K562 (cell line): Measurements from ENCODE around the gene SNX1. TPM values are rescaled to one million over a fixed set of nuclear protein-coding genes. Genes with fewer than 3 reads are reported as not detected.

ENCODE experiments used
- ATAC-seq: fragments of 200-7000 bp; cut with Tn5 transposase; 3 replicates; pipeline ENCODE4 v1.9.1; 2020; ENCODE audit warnings: moderate library complexity
- BruUV-seq: library from RNA; stranded (reverse); fragments of 400-500 nt; replicated peaks from 2 replicates; lab custom pipeline; 2021; lab: Mats Ljungman, UMichigan
- CTCF ChIA-PET: fragments of 300-600 bp; formaldehyde crosslinking; extraction: SDS; loops from one replicate; lab custom pipeline; 2021; ENCODE audit warnings: low intra/inter-chr PET ratio; lab: Yijun Ruan, JAX
- POLR2A ChIA-PET: fragments of 300-600, 350-650 bp; sonication (Branson Sonifier 250); formaldehyde crosslinking; extraction: SDS; loops from one replicate; lab custom pipeline; 2021; ENCODE audit warnings: antibody characterized with exemption, inconsistent platforms; lab: Yijun Ruan, JAX
- DNase-seq, 4 experiments: peaks; one replicate each; pipeline versions ENCODE4 v3.0.0 to v3.0.0-alpha.2; 2011 to 2018; ENCODE audit warnings: low spot score in 3 of 4, mixed read lengths in 3 of 4; ENCODE audit errors: extremely low read depth in 1 of 4
- FAIRE-seq: peaks from 2 replicates; lab custom pipeline; 2011; peaks lifted over from hg19 to GRCh38; lab: Jason Lieb, UNC
- H2AFZ ChIP-seq: 2 replicates; pipeline ENCODE4 v1.6.0; 2011; ENCODE audit warnings: low read depth, low read length, control low read depth, inconsistent platforms
- H3K27ac ChIP-seq: fragments of 200-600 bp; 3 replicates; pipeline ENCODE4 v1.8.0; 2011; ENCODE audit warnings: low read depth, mild to moderate bottlenecking, control low read depth, inconsistent platforms, low read length, moderate library complexity, mixed read lengths; ENCODE audit errors: extremely low read depth
- H3K27me3 ChIP-seq, 2 experiments: fragments of 300-600 bp in 1 of 2; 2 replicates in 1 of 2; 3 replicates in 1 of 2; pipeline versions ENCODE4 v1.6.0 to v1.8.0; 2011; ENCODE audit warnings: inconsistent platforms in 2 of 2, low read length in 2 of 2, mild to moderate bottlenecking in 1 of 2, mixed read lengths in 1 of 2, moderate library complexity in 1 of 2; ENCODE audit not compliant: control insufficient read depth in 2 of 2, insufficient read depth in 2 of 2
- H3K36me3 ChIP-seq: fragments of 300-600 bp; 3 replicates; pipeline ENCODE4 v1.8.0; 2011; ENCODE audit warnings: mild to moderate bottlenecking, low read length, inconsistent platforms; ENCODE audit not compliant: control insufficient read depth, insufficient read depth
- H3K4me1 ChIP-seq, 2 experiments: fragments of 200-600 bp in 1 of 2; replicated peaks in 1 of 2; 2 replicates in 1 of 2; 3 replicates in 1 of 2; pipeline versions ENCODE4 v1.5.1 to v1.8.0; 2011; ENCODE audit warnings: inconsistent platforms in 2 of 2, low read length in 2 of 2, mild to moderate bottlenecking in 1 of 2, mixed read lengths in 1 of 2, moderate library complexity in 1 of 2; ENCODE audit not compliant: control insufficient read depth in 2 of 2, insufficient read depth in 2 of 2
- H3K4me2 ChIP-seq: 2 replicates; pipeline ENCODE4 v1.6.1; 2011; ENCODE audit warnings: low read length, control low read depth, inconsistent platforms, mixed read lengths; ENCODE audit not compliant: insufficient read depth
- H3K4me3 ChIP-seq: fragments of 200-600 bp; sonication (generic), shearing (Covaris generic); 2 replicates; pipeline ENCODE4 v1.5.1; 2016; ENCODE audit warnings: control low read depth, inconsistent platforms
- H3K79me2 ChIP-seq: fragments of 200-600 bp; 3 replicates; pipeline ENCODE4 v1.8.0; 2011; ENCODE audit warnings: low read length, inconsistent platforms; ENCODE audit not compliant: control insufficient read depth, insufficient read depth
- H3K9ac ChIP-seq, 2 experiments: 2 replicates each; pipeline versions ENCODE4 v1.6.0 to v1.6.1; 2011; ENCODE audit warnings: low read depth in 2 of 2, low read length in 2 of 2, control low read depth in 1 of 2, inconsistent platforms in 1 of 2, mild to moderate bottlenecking in 1 of 2, mixed read lengths in 1 of 2; ENCODE audit not compliant: insufficient read depth in 1 of 2
- H3K9me1 ChIP-seq: one replicate; pipeline ENCODE4 v1.6.0; 2011; ENCODE audit warnings: inconsistent platforms, mild to moderate bottlenecking, low read length, moderate library complexity; ENCODE audit not compliant: control insufficient read depth, insufficient read depth
- H3K9me3 ChIP-seq: replicated peaks from 2 replicates; pipeline ENCODE4 v1.5.1; 2011; ENCODE audit warnings: low read depth, low read length, inconsistent platforms; ENCODE audit not compliant: control insufficient read depth, insufficient read depth
- H4K20me1 ChIP-seq: replicated peaks from 2 replicates; pipeline ENCODE4 v1.6.1; 2011; ENCODE audit warnings: low read length, inconsistent platforms, mixed read lengths; ENCODE audit not compliant: control insufficient read depth, insufficient read depth
- BDP1 ChIP-seq: IDR thresholded peaks from 3 replicates; pipeline ENCODE4 v1.6.1; 2011; ENCODE audit not compliant: insufficient read length, insufficient read depth
- BMI1 ChIP-seq: fragments of 150-350 bp; IDR thresholded peaks from 2 replicates; pipeline ENCODE4 v1.6.1; 2014; ENCODE audit warnings: low read length
- HNRNPL ChIP-seq: fragments of 200-400 bp; formaldehyde crosslinking; IDR thresholded peaks from 2 replicates; pipeline ENCODE4 v1.6.1; 2017; ENCODE audit warnings: low read depth, mild to moderate bottlenecking, low read length
- NFIX ChIP-seq: fragments of 250-450 bp; sonication (Bioruptor Pico); IDR thresholded peaks from 2 replicates; pipeline ENCODE4 v1.4.0; 2020; ENCODE audit warnings: low read depth, mild to moderate bottlenecking, moderate library complexity
- PKNOX1 ChIP-seq: fragments of 450-650 bp; IDR thresholded peaks from 2 replicates; pipeline ENCODE4 v1.6.1; 2016
- RNF2 ChIP-seq: sonication (generic); IDR thresholded peaks from 2 replicates; pipeline ENCODE4 v1.6.1; 2016
- XRCC5 ChIP-seq: fragments of 200-400 bp; formaldehyde crosslinking; IDR thresholded peaks from 2 replicates; pipeline ENCODE4 v1.6.1; 2017; ENCODE audit warnings: low read depth, mild to moderate bottlenecking, low read length
- ZBTB17 ChIP-seq: fragments of 450-650 bp; formaldehyde crosslinking; IDR thresholded peaks from 2 replicates; pipeline ENCODE4 v1.4.0; 2020; ENCODE audit warnings: mild to moderate bottlenecking
- ZNF24 ChIP-seq: fragments of 450-650 bp; IDR thresholded peaks from 2 replicates; pipeline ENCODE4 v1.6.1; 2016
- ZNF347 ChIP-seq: fragments of 450-650 bp; formaldehyde crosslinking; IDR thresholded peaks from 2 replicates; pipeline ENCODE4 v1.4.0; 2020; ENCODE audit warnings: low read depth, mild to moderate bottlenecking, moderate library complexity
- ZNF584 ChIP-seq: fragments of 200-800 bp; sonication (Bioruptor generic); IDR thresholded peaks from 2 replicates; pipeline ENCODE4 v1.6.1; 2016; ENCODE audit warnings: low read depth, mild to moderate bottlenecking, missing genetic modification characterization, missing compliant biosample characterization
- WGBS: fragments of 100-300 bp; shearing (Covaris generic); methylation state at CpG from one replicate; pipeline ENCODE4 v1.1.6; 2016; ENCODE audit warnings: low coverage, mixed read lengths; ENCODE audit not compliant: insufficient coverage; ENCODE audit errors: missing lambda C conversion rate; 5-methylcytosine and 5-hydroxymethylcytosine counted together
- in situ Hi-C: fragments of 300-500 bp; cut with MboI; formaldehyde crosslinking; loops from 4 replicates; pipeline ENCODE4 v1.15.0; 2018; ENCODE audit warnings: inconsistent platforms, mixed read lengths
- intact Hi-C: fragments of 100-400 bp; cut with micrococcal nuclease; formaldehyde crosslinking; loops from 2 replicates; pipeline ENCODE4 v1.14.2; 2022
- polyA plus RNA-seq, 8 experiments: library from polyadenylated mRNA; depleted of rRNA in 4 of 8; stranded (reverse) in 5 of 8; unstranded in 3 of 8; fragments of >200 nt; fragmentation: Nextera tagmentation in 2 of 8; fragmentation: Illumina TruSeq in 1 of 8; extraction: Ambion mirVana in 2 of 8; extraction: Trizol in 1 of 8; gene quantifications; 2 replicates each; pipeline versions ENCODE4 v1.2.1 to v1.2.3, GENCODE V29; 2011 to 2014; ENCODE audit warnings: inconsistent platforms in 1 of 8, missing spikeins in 1 of 8
- total RNA-seq, 7 experiments: library from RNA; depleted of rRNA in 6 of 7; stranded (reverse); fragments of >200 nt in 6 of 7; fragmentation: Illumina TruSeq in 2 of 7; extraction: Trizol in 2 of 7; gene quantifications; 2 replicates each; pipeline versions ENCODE4 v1.2.1 to v1.2.3, GENCODE V29; 2011 to 2021; ENCODE audit warnings: low replicate concordance in 1 of 7
- TF ChIP-seq, protein P1 (sequence below): fragments of 450-650 bp; IDR thresholded peaks from 2 replicates; pipeline ENCODE4 v1.6.1; 2018; ENCODE audit warnings: mild to moderate bottlenecking, low read depth; ENCODE audit not compliant: partially characterized antibody
- TF ChIP-seq, protein P2 (sequence below): fragments of 450-650 bp; formaldehyde crosslinking; IDR thresholded peaks from 2 replicates; pipeline ENCODE4 v1.4.0; 2022; ENCODE audit warnings: missing genetic modification characterization

SNX1 gene
- total and polyA plus RNA-seq, 9 of the 15 experiments (the other 6 are each of a cell fraction or from before 2014, with no cell fraction given) = 11.0 to 105 (median 59.9) TPM

DNA sequence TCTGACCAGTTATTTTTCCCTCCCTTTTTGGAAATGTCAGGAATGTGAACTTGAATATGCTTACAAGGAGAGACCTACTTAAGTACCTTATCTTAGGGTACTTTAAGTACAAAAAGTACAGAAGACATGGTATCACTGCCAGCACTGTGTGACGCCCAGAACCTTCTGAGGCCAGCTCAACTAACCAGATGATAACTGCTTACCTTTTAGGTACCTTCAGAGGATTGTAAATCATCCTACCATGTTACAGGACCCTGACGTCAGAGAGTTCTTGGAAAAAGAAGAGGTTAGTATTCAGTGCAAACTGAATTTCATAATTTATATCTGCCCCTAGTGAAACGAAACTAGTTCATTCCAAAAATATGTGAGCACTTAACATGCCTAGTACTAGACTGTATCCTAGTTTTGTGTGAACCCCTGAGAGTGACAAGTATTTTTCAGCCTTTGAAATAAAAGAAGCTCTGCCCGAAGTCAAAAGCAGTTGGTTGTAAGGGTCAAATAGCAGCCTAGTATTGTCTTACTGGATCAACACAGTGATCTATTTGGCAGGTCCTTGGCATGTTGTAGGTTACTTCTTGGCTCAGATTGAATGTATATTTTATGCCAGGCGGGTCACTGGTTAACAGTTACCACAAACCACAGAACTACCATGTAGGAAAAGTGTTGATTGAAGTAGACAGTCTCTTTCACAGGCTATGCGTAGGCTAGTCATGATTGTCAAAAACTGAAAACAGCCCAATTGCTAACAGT lies 31.9 kb downstream of the SNX1 start:
- no peaks in the 10 kb centered on the region for H3K9me1 ChIP-seq
- WGBS = 75% methylated on average over 6 of the region's 6 CpGs
- no peak for TF ChIP-seq PKNOX1
- TF ChIP-seq, protein P1, sequence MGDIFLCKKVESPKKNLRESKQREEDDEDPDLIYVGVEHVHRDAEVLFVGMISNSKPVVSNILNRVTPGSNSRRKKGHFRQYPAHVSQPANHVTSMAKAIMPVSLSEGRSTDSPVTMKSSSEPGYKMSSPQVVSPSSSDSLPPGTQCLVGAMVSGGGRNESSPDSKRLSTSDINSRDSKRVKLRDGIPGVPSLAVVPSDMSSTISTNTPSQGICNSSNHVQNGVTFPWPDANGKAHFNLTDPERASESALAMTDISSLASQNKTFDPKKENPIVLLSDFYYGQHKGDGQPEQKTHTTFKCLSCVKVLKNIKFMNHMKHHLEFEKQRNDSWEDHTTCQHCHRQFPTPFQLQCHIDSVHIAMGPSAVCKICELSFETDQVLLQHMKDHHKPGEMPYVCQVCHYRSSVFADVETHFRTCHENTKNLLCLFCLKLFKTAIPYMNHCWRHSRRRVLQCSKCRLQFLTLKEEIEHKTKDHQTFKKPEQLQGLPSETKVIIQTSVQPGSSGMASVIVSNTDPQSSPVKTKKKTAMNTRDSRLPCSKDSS = no peak
- TF ChIP-seq ZBTB17 (CRISPR knock-in tag) = no peak
- no peak for TF ChIP-seq XRCC5
- no peak for TF ChIP-seq BDP1
- no peak for TF ChIP-seq ZNF24
- no peak for TF ChIP-seq RNF2
- TF ChIP-seq, protein P2, sequence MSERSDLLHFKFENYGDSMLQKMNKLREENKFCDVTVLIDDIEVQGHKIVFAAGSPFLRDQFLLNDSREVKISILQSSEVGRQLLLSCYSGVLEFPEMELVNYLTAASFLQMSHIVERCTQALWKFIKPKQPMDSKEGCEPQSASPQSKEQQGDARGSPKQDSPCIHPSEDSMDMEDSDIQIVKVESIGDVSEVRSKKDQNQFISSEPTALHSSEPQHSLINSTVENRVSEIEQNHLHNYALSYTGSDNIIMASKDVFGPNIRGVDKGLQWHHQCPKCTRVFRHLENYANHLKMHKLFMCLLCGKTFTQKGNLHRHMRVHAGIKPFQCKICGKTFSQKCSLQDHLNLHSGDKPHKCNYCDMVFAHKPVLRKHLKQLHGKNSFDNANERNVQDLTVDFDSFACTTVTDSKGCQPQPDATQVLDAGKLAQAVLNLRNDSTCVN (CRISPR knock-in tag) = no peak
- no peak for TF ChIP-seq BMI1
- no peak for TF ChIP-seq NFIX
- no peak for TF ChIP-seq HNRNPL
- no peak for TF ChIP-seq ZNF584 (CRISPR knock-in tag)
- TF ChIP-seq ZNF347 (CRISPR knock-in tag) = no peak
- TF ChIP-seq, all 486 proteins: peak for 0
- H4K20me1 ChIP-seq = no peaks in the 10 kb centered on the region
- H3K4me3 ChIP-seq = no peak overlapping the region
- no peaks in the 10 kb centered on the region for H3K79me2 ChIP-seq
- in situ Hi-C loops = no loop called here
- H3K4me1 ChIP-seq = no peaks in the 10 kb centered on the region
- H2AFZ ChIP-seq = no peak overlapping the region
- FAIRE-seq = no peak
- no peaks in the 10 kb centered on the region for H3K27me3 ChIP-seq
- H3K4me2 ChIP-seq = no peak overlapping the region
- no peak overlapping the region for H3K27ac ChIP-seq
- BruUV-seq = no TSS peak
- H3K36me3 ChIP-seq = peaks cover 85% of the 10 kb centered on the region
- no peak overlapping the region for H3K9ac ChIP-seq
- H3K9me3 ChIP-seq = no peaks in the 10 kb centered on the region
- no peak for DNase-seq
- intact Hi-C loops = no loop called here
- ATAC-seq = no peak
- POLR2A ChIA-PET = interaction anchor here (0.8 kb wide), 1 partner anchor 268 kb away, joined by 3 read pairs; no protein-coding TSS in a partner anchor
- CTCF ChIA-PET = no interaction called here
